KMS-11 (cell line): ENCODE results near the gene SYTL1.

Source experiments
- H2AFZ ChIP-seq: fragments of 200-600 bp; sonication (generic); 2 replicates; pipeline ENCODE4 v1.6.1; 2016; ENCODE audit warnings: antibody characterized with exemption, mixed run types, low read depth
- H3K27ac ChIP-seq: fragments of 200-600 bp; sonication (generic); 2 replicates; pipeline ENCODE4 v1.6.1; 2016; ENCODE audit warnings: mild to moderate bottlenecking, mixed run types
- H3K27me3 ChIP-seq: fragments of 200-600 bp; sonication (generic); 2 replicates; pipeline ENCODE4 v1.6.1; 2017; ENCODE audit warnings: mild to moderate bottlenecking, low read depth, mixed run types, moderate library complexity; ENCODE audit not compliant: insufficient read depth
- H3K36me3 ChIP-seq: fragments of 200-600 bp; sonication (generic); 2 replicates; pipeline ENCODE4 v1.6.1; 2017; ENCODE audit warnings: mild to moderate bottlenecking, mixed run types; ENCODE audit not compliant: insufficient read depth
- H3K4me1 ChIP-seq: fragments of 200-600 bp; sonication (generic); 2 replicates; pipeline ENCODE4 v1.6.1; 2016; ENCODE audit warnings: mild to moderate bottlenecking, low read depth, mixed run types; ENCODE audit not compliant: poor library complexity, severe bottlenecking
- H3K4me2 ChIP-seq: fragments of 200-600 bp; sonication (generic); 2 replicates; pipeline ENCODE4 v1.7.0; 2016; ENCODE audit warnings: mild to moderate bottlenecking, mixed run types
- H3K4me3 ChIP-seq: fragments of 200-600 bp; sonication (generic); IDR thresholded peaks from 2 replicates; pipeline ENCODE4 v1.6.1; 2017; ENCODE audit warnings: low read depth, low read length, mixed read lengths; ENCODE audit not compliant: insufficient read depth
- H3K79me2 ChIP-seq: fragments of 200-600 bp; sonication (generic); 2 replicates; pipeline ENCODE4 v1.6.1; 2016; ENCODE audit warnings: low read depth, mixed run types; ENCODE audit not compliant: insufficient read depth
- H3K9ac ChIP-seq: fragments of 200-600 bp; sonication (generic); 2 replicates; pipeline ENCODE4 v1.6.1; 2016; ENCODE audit warnings: mild to moderate bottlenecking, mixed run types
- H4K20me1 ChIP-seq: fragments of 200-600 bp; sonication (generic); 2 replicates; pipeline ENCODE4 v1.6.1; 2016; ENCODE audit warnings: mild to moderate bottlenecking, mixed run types; ENCODE audit not compliant: insufficient read depth
- CTCF ChIP-seq: fragments of 200-600 bp; sonication (generic); conservative IDR thresholded peaks from 2 replicates; pipeline ENCODE4 v1.6.1; 2017; ENCODE audit warnings: low read depth, mild to moderate bottlenecking, antibody characterized with exemption, low read length, moderate library complexity, mixed read lengths

Gene SYTL1

GRCh38 chr1:27397110-27397509 is 55.3 kb downstream of the SYTL1 start:
- no peak overlapping the region for H2AFZ ChIP-seq
- no peak overlapping the region for H3K4me2 ChIP-seq
- H3K4me1 ChIP-seq = peaks cover 7% of the 10 kb centered on the region
- no peak overlapping the region for H3K9ac ChIP-seq
- H4K20me1 ChIP-seq = no peaks in the 10 kb centered on the region
- H3K36me3 ChIP-seq = no peaks in the 10 kb centered on the region
- H3K27me3 ChIP-seq = no peaks in the 10 kb centered on the region
- no peaks in the 10 kb centered on the region for H3K79me2 ChIP-seq
- no peak for TF ChIP-seq CTCF
- no peak overlapping the region for H3K27ac ChIP-seq
- H3K4me3 ChIP-seq = no peak overlapping the region

- no peak for TF ChIP-seq CTCF
- Histone ChIP-seq H3K27ac (no peak overlapping the region), H4K20me1 (no peaks in the 10 kb centered on the region), H3K4me1 (peaks cover 7% of the 10 kb centered on the region), H3K4me2 (no peak overlapping the region), H3K4me3 (no peak overlapping the region), H3K79me2 (no peaks in the 10 kb centered on the region), H3K27me3 (no peaks in the 10 kb centered on the region), H2AFZ (no peak overlapping the region), H3K36me3 (no peaks in the 10 kb centered on the region), H3K9ac (no peak overlapping the region)
Measured at GRCh38 chr1:27397749-27398148, 55.9 kb downstream of the SYTL1 start.

DNA sequence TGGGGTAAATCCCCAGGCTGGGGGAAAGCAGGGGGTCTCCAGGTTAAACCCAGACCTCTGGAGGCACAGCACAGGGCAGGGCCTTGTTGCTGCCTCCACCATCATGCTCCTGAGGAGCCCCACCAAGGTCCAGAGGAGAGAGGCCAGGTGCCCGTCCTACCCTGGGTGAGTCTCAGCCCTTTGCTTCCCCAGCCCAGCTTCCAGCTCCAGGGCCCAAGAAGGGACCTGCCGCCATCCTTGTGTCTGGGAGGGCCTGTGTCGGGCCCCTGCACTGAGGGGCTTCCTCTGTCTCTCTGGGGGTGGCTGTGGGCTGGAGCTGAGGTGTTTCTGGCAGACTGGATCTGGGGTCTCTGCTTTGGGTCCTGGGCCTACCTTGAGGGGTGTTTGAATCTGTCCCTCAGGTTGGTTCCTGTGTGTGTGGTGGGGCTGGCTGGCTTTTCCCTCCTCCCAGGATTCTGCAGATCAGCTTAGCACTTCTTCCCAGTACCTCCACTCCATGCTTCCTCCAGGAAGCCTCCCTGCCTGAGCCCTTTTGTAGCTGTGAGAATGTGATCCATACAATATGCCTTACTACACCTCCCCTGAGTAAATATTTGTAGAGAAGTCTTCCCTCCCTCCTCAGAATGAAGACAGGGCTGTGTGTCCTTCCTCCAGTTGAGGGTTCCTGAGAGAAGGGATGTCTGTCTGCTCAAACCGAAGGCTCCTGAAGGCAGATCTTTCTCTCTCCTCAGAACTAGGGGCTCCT is 56.8 kb downstream of the SYTL1 start:
- Histone ChIP-seq H3K4me2 (no peak overlapping the region), H3K4me1 (peaks cover 7% of the 10 kb centered on the region), H4K20me1 (no peaks in the 10 kb centered on the region), H3K27me3 (no peaks in the 10 kb centered on the region), H3K9ac (no peak overlapping the region), H3K79me2 (no peaks in the 10 kb centered on the region), H3K27ac (no peak overlapping the region; the same call in 1 of the 2 replicates), H3K4me3 (no peak overlapping the region), H2AFZ (no peak overlapping the region), H3K36me3 (no peaks in the 10 kb centered on the region)
- TF ChIP-seq CTCF = no peak

- Histone ChIP-seq H2AFZ (no peak overlapping the region), H3K79me2 (no peaks in the 10 kb centered on the region), H3K27me3 (no peaks in the 10 kb centered on the region), H3K36me3 (no peaks in the 10 kb centered on the region), H4K20me1 (no peaks in the 10 kb centered on the region), H3K4me2 (no peak overlapping the region), H3K27ac (no peak overlapping the region; the same call in 1 of the 2 replicates), H3K4me1 (peaks cover 7% of the 10 kb centered on the region), H3K4me3 (no peak overlapping the region), H3K9ac (no peak overlapping the region)
- TF ChIP-seq CTCF = no peak
Measured at GRCh38 chr1:27399251-27400025, 57.6 kb downstream of the SYTL1 start.
